HCT116 (cell line): ENCODE data around the gene TAC4. TPM values are rescaled to one million over a fixed set of nuclear protein-coding genes. Genes with fewer than 3 reads are reported as not detected.

Experiments used
- ATAC-seq: fragments of 200-7000 bp; cut with Tn5 transposase; 2 replicates; pipeline ENCODE4 v1.9.1; 2020; ENCODE audit warnings: mild to moderate bottlenecking, moderate library complexity
- BruUV-seq: library from RNA; stranded (reverse); fragments of 400-500 nt; replicated peaks from 2 replicates; lab custom pipeline; 2021; lab: Mats Ljungman, UMichigan
- CTCF ChIA-PET: fragments of 300-600 bp; sonication (Branson Sonifier 250); formaldehyde crosslinking; loops from one replicate; lab custom pipeline; 2021; ENCODE audit warnings: antibody characterized with exemption; lab: Charles Lee
- POLR2A ChIA-PET: fragments of 300-600, 350-600 bp; sonication (Branson Sonifier 250); formaldehyde crosslinking; loops from one replicate; lab custom pipeline; 2021; ENCODE audit warnings: antibody characterized with exemption; lab: Charles Lee
- RAD21 ChIA-PET, 2 experiments: fragments of 300-600 bp; sonication (Branson Sonifier 250); formaldehyde crosslinking; loops; one replicate each; lab custom pipeline; 2023; ENCODE audit warnings: low total read pairs in 2 of 2; ENCODE audit not compliant: uncharacterized antibody in 2 of 2, unreplicated experiment in 2 of 2, low non-redundant PET in 1 of 2; lab: Charles Lee
- DNase-seq: peaks from one replicate; pipeline ENCODE4 v3.0.0-alpha.2; 2010; ENCODE audit warnings: low read depth, low spot score
- H2AFZ ChIP-seq: fragments of 200-600 bp; shearing (Covaris generic), sonication (generic); 2 replicates; pipeline ENCODE4 v1.6.1; 2017; ENCODE audit warnings: low read depth, mixed run types, mixed read lengths, antibody characterized with exemption, low read length; ENCODE audit not compliant: poor library complexity, severe bottlenecking
- H3K27ac ChIP-seq: 2 replicates; pipeline ENCODE4 v1.5.1; 2012; ENCODE audit warnings: low read depth, low read length
- H3K27me3 ChIP-seq: fragments of 200-600 bp; sonication (generic); 2 replicates; pipeline ENCODE4 v1.6.1; 2016; ENCODE audit warnings: mixed run types, low read length, mixed read lengths; ENCODE audit not compliant: insufficient read depth
- H3K36me3 ChIP-seq, 2 experiments: fragments of 200-500 bp in 1 of 2; fragments of 200-600 bp in 1 of 2; sonication (Bioruptor generic) in 1 of 2; sonication (generic) in 1 of 2; 2 replicates each; pipeline versions ENCODE4 v1.5.1 to v1.6.1; 2014 to 2016; ENCODE audit warnings: low read length in 2 of 2, inconsistent platforms in 1 of 2, mixed read lengths in 1 of 2, mixed run types in 1 of 2; ENCODE audit not compliant: insufficient read depth in 2 of 2, control insufficient read depth in 1 of 2
- H3K4me1 ChIP-seq, 2 experiments: fragments of 200-600 bp in 1 of 2; sonication (generic) in 1 of 2; 2 replicates each; pipeline versions ENCODE4 v1.5.1 to v1.6.1; 2012 to 2017; ENCODE audit warnings: low read length in 2 of 2, inconsistent platforms in 1 of 2, mild to moderate bottlenecking in 1 of 2, mixed read lengths in 1 of 2, mixed run types in 1 of 2, moderate library complexity in 1 of 2; ENCODE audit not compliant: insufficient read depth in 2 of 2, control insufficient read depth in 1 of 2
- H3K4me2 ChIP-seq: fragments of 200-600 bp; sonication (generic); 2 replicates; pipeline ENCODE4 v1.6.1; 2017; ENCODE audit warnings: mixed run types, low read length, mixed read lengths
- H3K4me3 ChIP-seq, 2 experiments: fragments of 200-600 bp in 1 of 2; sonication (generic) in 1 of 2; replicated peaks in 1 of 2; 2 replicates each; pipeline ENCODE4 v1.5.1; 2011 to 2016; ENCODE audit warnings: low read length in 2 of 2, control low read depth in 1 of 2, low read depth in 1 of 2, mild to moderate bottlenecking in 1 of 2, mixed read lengths in 1 of 2, mixed run types in 1 of 2
- H3K79me2 ChIP-seq: fragments of 200-600 bp; sonication (generic); 2 replicates; pipeline ENCODE4 v1.6.1; 2017; ENCODE audit warnings: mild to moderate bottlenecking, mixed run types, low read length, moderate library complexity, mixed read lengths; ENCODE audit not compliant: insufficient read depth
- H3K9ac ChIP-seq: fragments of 200-600 bp; sonication (generic); 2 replicates; pipeline ENCODE4 v1.6.1; 2016; ENCODE audit warnings: low read length, mixed read lengths
- H3K9me2 ChIP-seq: fragments of 200-600 bp; sonication (generic), shearing (Covaris generic); 2 replicates; pipeline ENCODE4 v1.6.1; 2017; ENCODE audit warnings: mixed run types, mild to moderate bottlenecking, moderate library complexity; ENCODE audit not compliant: insufficient read depth
- H3K9me3 ChIP-seq, 2 experiments: fragments of 200-500 bp in 1 of 2; fragments of 200-600 bp in 1 of 2; sonication (Bioruptor generic) in 1 of 2; sonication (generic) in 1 of 2; 2 replicates each; pipeline ENCODE4 v1.6.1; 2014 to 2017; ENCODE audit warnings: low read length in 2 of 2, mixed read lengths in 2 of 2, inconsistent platforms in 1 of 2, low read depth in 1 of 2, mild to moderate bottlenecking in 1 of 2, mixed run types in 1 of 2, moderate library complexity in 1 of 2; ENCODE audit not compliant: control insufficient read depth in 1 of 2, insufficient read depth in 1 of 2
- H4K20me1 ChIP-seq: fragments of 200-600 bp; sonication (generic), shearing (Covaris generic); 2 replicates; pipeline ENCODE4 v1.6.1; 2017; ENCODE audit warnings: mixed run types, mild to moderate bottlenecking, moderate library complexity; ENCODE audit not compliant: insufficient read depth
- EGR1 ChIP-seq: IDR thresholded peaks from 2 replicates; pipeline ENCODE4 v1.6.1; 2012; ENCODE audit warnings: low read depth
- FOSL1 ChIP-seq: IDR thresholded peaks from 2 replicates; pipeline ENCODE4 v1.6.1; 2012; ENCODE audit warnings: low read depth
- JUND ChIP-seq: IDR thresholded peaks from 2 replicates; pipeline ENCODE4 v1.6.1; 2012
- POLR2A ChIP-seq: IDR thresholded peaks from 2 replicates; pipeline ENCODE4 v1.7.0; 2011; ENCODE audit warnings: borderline replicate concordance; ENCODE audit not compliant: insufficient read depth, insufficient read length; ENCODE audit errors: extremely low read depth
- RAD21 ChIP-seq: IDR thresholded peaks from 2 replicates; pipeline ENCODE4 v1.6.1; 2012; ENCODE audit warnings: low read depth, mild to moderate bottlenecking
- SP1 ChIP-seq: IDR thresholded peaks from 2 replicates; pipeline ENCODE4 v1.6.1; 2012; ENCODE audit warnings: low read depth
- SRF ChIP-seq: IDR thresholded peaks from 2 replicates; pipeline ENCODE4 v1.6.1; 2012; ENCODE audit warnings: low read depth
- TCF7L2 ChIP-seq: IDR thresholded peaks from 2 replicates; pipeline ENCODE4 v1.7.0; 2011; ENCODE audit warnings: borderline replicate concordance, inconsistent platforms; ENCODE audit not compliant: insufficient read depth, insufficient read length; ENCODE audit errors: extremely low read depth
- intact Hi-C: fragments of 100-400 bp; cut with micrococcal nuclease; formaldehyde crosslinking; loops from 2 replicates; pipeline ENCODE4 v1.10.0; 2022
- total RNA-seq: library from RNA; stranded (reverse); gene quantifications from one replicate; pipeline ENCODE4 v1.2.1, GENCODE V29; 2021; ENCODE audit not compliant: unreplicated experiment
- TF ChIP-seq, protein P1 (sequence below): IDR thresholded peaks from 2 replicates; pipeline ENCODE4 v1.6.1; 2012
- TF ChIP-seq, protein P2 (sequence below): IDR thresholded peaks from 2 replicates; pipeline ENCODE4 v1.6.1; 2011; ENCODE audit warnings: mild to moderate bottlenecking, low read length, moderate library complexity; ENCODE audit not compliant: insufficient replicate concordance; ENCODE audit errors: extremely low read depth
- TF ChIP-seq, protein P3 (sequence below): IDR thresholded peaks from 2 replicates; pipeline ENCODE4 v1.6.1; 2012
- TF ChIP-seq, protein P4 (sequence below), 3 experiments: fragments of 200-600 bp in 1 of 3; sonication (generic) in 1 of 3; IDR thresholded peaks in 2 of 3; conservative IDR thresholded peaks in 1 of 3; 2 replicates each; pipeline ENCODE4 v1.5.1; 2012 to 2017; ENCODE audit warnings: low read depth in 2 of 3, low read length in 2 of 3, antibody characterized with exemption in 1 of 3, borderline replicate concordance in 1 of 3, control low read depth in 1 of 3, mild to moderate bottlenecking in 1 of 3, mixed read lengths in 1 of 3, mixed run types in 1 of 3, moderate library complexity in 1 of 3; ENCODE audit not compliant: insufficient read depth in 1 of 3

TAC4 gene
- total RNA-seq, 1 experiment from 2014 or later, result not detected

DNA sequence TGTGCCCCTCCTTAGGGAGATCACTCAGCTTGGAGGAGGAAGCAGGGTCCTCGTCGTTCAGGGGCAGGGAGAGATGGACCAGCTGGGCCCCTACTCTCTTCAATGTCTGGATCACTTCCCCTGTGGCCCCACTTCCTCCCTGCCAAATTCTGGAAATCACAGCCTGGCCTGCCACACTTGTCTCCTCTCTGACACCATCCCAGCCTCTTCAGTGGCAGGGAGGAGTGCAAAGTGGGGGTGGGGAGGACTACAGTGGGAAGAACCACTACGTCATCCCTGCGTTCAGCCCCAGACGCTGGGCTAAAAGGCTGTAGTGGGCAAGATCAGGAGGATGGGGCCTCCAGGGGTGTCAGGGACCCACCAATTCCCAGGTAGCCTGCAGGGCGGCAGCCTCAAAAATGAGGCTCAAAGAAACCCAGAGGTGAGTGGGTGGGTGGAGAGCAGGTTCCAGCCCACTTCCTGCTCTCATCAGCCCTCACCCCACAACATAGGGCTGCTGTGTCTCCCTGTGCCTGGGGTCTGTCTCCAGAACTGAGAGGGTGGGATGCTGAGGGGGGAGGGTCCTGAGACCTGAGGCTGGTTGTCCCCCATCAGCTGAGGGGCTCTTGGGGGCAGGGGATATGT is 25.0 kb upstream of the TAC4 start:
- RAD21 ChIA-PET, result no interaction called here
- DNase-seq, result no peak
- no peak overlapping the region for H3K27ac ChIP-seq
- CTCF ChIA-PET, result interaction anchor here (9.7 kb wide), 1 partner anchor 124 kb away, joined by 123 read pairs; the partner anchor contains the start of gene DLX3
- H3K36me3 ChIP-seq, result no peaks in the 10 kb centered on the region
- no peak for ATAC-seq
- POLR2A ChIA-PET, result no interaction called here
- no peaks in the 10 kb centered on the region for H4K20me1 ChIP-seq
- intact Hi-C loops, result no loop called here
- H2AFZ ChIP-seq, result no peak overlapping the region
- H3K4me2 ChIP-seq, result no peak overlapping the region
- H3K4me3 ChIP-seq, result no peak overlapping the region
- TF ChIP-seq TCF7L2, result no peak
- TF ChIP-seq, protein P1, sequence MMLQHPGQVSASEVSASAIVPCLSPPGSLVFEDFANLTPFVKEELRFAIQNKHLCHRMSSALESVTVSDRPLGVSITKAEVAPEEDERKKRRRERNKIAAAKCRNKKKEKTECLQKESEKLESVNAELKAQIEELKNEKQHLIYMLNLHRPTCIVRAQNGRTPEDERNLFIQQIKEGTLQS, result no peak
- TF ChIP-seq, protein P2, sequence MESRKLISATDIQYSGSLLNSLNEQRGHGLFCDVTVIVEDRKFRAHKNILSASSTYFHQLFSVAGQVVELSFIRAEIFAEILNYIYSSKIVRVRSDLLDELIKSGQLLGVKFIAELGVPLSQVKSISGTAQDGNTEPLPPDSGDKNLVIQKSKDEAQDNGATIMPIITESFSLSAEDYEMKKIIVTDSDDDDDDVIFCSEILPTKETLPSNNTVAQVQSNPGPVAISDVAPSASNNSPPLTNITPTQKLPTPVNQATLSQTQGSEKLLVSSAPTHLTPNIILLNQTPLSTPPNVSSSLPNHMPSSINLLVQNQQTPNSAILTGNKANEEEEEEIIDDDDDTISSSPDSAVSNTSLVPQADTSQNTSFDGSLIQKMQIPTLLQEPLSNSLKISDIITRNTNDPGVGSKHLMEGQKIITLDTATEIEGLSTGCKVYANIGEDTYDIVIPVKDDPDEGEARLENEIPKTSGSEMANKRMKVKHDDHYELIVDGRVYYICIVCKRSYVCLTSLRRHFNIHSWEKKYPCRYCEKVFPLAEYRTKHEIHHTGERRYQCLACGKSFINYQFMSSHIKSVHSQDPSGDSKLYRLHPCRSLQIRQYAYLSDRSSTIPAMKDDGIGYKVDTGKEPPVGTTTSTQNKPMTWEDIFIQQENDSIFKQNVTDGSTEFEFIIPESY, result no peak
- no peak for TF ChIP-seq EGR1
- TF ChIP-seq JUND, result no peak
- TF ChIP-seq POLR2A, result no peak
- TF ChIP-seq SP1, result no peak
- no peak for TF ChIP-seq RAD21
- TF ChIP-seq, protein P3, sequence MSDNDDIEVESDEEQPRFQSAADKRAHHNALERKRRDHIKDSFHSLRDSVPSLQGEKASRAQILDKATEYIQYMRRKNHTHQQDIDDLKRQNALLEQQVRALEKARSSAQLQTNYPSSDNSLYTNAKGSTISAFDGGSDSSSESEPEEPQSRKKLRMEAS, result no peak
- TF ChIP-seq FOSL1, result no peak
- TF ChIP-seq SRF, result no peak
- TF ChIP-seq, protein P4, sequence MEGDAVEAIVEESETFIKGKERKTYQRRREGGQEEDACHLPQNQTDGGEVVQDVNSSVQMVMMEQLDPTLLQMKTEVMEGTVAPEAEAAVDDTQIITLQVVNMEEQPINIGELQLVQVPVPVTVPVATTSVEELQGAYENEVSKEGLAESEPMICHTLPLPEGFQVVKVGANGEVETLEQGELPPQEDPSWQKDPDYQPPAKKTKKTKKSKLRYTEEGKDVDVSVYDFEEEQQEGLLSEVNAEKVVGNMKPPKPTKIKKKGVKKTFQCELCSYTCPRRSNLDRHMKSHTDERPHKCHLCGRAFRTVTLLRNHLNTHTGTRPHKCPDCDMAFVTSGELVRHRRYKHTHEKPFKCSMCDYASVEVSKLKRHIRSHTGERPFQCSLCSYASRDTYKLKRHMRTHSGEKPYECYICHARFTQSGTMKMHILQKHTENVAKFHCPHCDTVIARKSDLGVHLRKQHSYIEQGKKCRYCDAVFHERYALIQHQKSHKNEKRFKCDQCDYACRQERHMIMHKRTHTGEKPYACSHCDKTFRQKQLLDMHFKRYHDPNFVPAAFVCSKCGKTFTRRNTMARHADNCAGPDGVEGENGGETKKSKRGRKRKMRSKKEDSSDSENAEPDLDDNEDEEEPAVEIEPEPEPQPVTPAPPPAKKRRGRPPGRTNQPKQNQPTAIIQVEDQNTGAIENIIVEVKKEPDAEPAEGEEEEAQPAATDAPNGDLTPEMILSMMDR (IDR thresholded peaks at IDR 0.05 in 2 of 3, conservative IDR thresholded peaks at IDR 0.05 in 1 of 3; ENCODE audit: borderline replicate concordance in 1 of 3, insufficient read depth in 1 of 3, low read depth in 2 of 3, low read length in 2 of 3), result no peak
- TF ChIP-seq, all 23 proteins: peak for 0
- H3K9me2 ChIP-seq, result no peaks in the 10 kb centered on the region
- no TSS peak for BruUV-seq
- no peaks in the 10 kb centered on the region for H3K27me3 ChIP-seq
- no peaks in the 10 kb centered on the region for H3K79me2 ChIP-seq
- no peaks in the 10 kb centered on the region for H3K4me1 ChIP-seq
- H3K9me3 ChIP-seq, result no peaks in the 10 kb centered on the region
- H3K9ac ChIP-seq, result no peak overlapping the region
